GM18505 (cell line): Measurements from ENCODE around the gene CSNK1A1.
"Not testable (repeated sequence)": the region's sequence is repeated elsewhere in the genome, so short reads cannot be mapped to it uniquely, and the experiment has no call there.

ENCODE experiments used
- ATAC-seq: cut with Tn5 transposase; IDR thresholded peaks from one replicate; pipeline ENCODE4 v1.9.1; 2021; ENCODE audit not compliant: unreplicated experiment
- POLR2A ChIP-seq: IDR thresholded peaks from 4 replicates; pipeline ENCODE4 v1.6.1; 2011; ENCODE audit warnings: borderline replicate concordance; ENCODE audit not compliant: insufficient read depth, insufficient read length; ENCODE audit errors: extremely low read depth

CSNK1A1 gene

DNA sequence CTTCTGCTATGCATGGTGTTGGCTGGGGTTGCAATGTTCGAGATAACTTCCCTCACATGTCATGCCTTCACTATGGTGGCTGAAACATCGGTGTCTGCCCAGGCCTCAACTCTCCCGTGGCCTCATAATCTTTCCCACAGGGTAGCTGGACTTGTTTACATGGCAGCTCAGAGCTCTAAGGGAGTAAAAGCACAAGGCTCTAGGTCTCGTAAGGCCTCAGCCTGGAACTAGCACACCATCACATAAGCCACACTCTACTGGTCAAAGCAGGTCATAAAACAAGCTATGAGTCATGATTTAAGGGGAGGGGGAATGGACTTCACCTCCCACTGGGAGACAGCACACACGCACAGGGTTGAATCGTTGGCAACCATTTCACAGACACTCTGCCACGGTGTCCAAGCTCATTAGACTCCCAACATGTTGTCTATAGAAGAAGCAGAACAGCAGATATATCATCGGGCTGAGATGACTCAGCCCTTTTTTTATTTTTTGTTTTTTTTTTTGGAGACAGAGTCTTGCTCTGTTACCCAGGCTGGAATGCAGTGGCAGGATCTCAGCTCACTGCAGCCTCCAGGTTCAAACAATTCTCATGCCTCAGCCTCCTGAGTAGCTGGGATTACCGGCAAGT, 105.4 kb downstream of the CSNK1A1 start:
- ATAC-seq: no peak
- TF ChIP-seq POLR2A: no peak

DNA sequence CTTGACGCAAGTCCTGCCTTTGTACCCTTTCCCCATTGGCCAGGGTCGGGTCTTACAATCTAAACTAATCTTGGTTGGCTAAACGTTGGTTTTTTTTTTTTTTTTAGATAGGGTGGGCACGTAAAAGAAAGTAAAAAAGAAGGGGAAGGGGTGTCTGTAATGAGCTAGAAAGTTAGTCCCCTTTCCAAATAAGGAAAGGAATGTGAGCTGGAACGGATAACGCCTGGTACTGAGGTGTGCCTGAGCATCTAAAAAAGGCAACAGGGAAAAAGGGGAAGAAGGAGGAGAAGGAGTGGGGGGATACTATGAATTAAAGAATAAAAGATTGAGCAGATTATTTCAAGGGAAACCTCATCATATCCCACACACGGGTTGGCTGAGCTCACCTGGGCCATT, 105.9 kb downstream of the CSNK1A1 start:
- ATAC-seq: no peak
- TF ChIP-seq POLR2A: no peak

DNA sequence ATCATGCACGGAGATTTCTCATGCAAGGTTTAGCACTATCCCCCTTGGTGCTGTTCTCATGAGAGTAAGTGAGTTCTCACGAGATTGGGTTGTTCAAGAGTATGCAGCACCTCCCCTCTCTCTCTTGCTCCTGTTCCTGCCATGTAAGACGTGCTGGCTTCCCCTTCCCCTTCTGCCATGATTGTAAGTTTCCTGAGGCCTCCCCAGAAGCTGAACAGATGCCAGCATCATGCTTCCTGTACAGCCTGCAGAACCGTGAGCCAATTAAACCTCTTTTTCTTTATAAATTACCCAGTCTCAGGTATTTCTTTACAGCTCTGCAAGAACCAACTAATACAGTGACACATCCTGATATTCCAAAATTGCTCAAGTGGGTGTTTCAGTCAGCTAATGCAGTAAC, 106.8 kb downstream of the CSNK1A1 start:
- ATAC-seq: not testable (repeated sequence)

DNA sequence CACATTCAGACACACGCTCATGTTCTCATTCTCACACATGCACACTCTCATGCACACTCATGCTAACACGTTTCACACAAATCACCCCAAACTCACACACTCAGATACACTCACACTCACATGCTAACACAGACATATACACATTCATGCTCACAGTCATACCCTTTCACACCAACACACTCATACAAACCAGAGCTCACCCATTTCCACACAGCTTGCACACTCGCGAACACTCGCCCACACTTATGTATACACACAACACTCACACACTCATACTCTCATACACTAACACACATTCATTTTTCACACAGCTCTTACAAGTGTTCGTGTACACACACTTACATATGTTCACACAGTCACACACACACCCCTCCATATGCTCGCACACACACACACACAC, 108.0 kb downstream of the CSNK1A1 start:
- no peak for TF ChIP-seq POLR2A
- ATAC-seq: no peak

DNA sequence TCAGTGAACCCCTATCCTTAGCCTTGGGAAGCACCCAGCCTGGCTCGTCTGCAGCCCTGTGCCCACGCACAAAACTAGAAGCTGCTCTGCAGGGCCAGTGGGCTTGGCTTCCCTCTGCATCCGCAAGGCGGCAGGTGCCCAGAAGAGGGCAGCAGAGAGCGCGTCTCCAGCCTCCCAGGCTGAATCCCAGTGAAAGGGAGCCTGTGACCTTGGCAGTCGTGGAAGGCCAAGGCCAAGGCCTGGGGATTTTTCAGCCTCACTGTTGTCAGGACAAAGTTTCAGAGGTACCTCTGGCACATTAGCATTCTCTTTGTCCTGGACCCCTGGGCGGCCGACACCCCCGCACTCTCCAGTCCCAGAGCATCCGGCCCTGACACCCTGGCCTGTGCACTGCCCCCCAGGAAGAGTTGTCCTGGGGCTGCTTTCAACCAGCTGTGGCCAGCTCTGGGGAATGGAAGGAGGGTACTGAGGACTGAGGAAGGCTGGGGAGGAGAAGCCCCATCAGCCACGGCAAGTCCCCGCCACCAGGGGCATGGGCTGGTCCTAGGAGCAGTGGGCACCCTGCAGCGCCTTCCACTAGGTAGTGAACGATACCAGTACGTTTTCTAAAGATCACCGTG, 108.6 kb downstream of the CSNK1A1 start:
- TF ChIP-seq POLR2A: no peak
- no peak for ATAC-seq
